ENCODE results near the gene ORM1. TPM values are rescaled to one million over a fixed set of nuclear protein-coding genes. Genes with fewer than 3 reads are reported as not detected.

Gene ORM1
- total and polyA plus RNA-seq, 12 donors: 2.9 to 26.0 (median 5.1) TPM; not detected in 1

- H3K9me3 ChIP-seq (replicated peaks in 1 of 3): no peaks in the 10 kb centered on the region
- H3K27ac ChIP-seq: peak overlapping the region in 3 of 5 donors; percentile 8 to 53 (median 34)
- intact Hi-C loops (cut with DNase I): no loop called here
- no peaks in the 10 kb centered on the region for H3K27me3 ChIP-seq
- TF ChIP-seq POLR2A (IDR thresholded peaks at IDR 0.05): no peak
- TF ChIP-seq, protein P1, sequence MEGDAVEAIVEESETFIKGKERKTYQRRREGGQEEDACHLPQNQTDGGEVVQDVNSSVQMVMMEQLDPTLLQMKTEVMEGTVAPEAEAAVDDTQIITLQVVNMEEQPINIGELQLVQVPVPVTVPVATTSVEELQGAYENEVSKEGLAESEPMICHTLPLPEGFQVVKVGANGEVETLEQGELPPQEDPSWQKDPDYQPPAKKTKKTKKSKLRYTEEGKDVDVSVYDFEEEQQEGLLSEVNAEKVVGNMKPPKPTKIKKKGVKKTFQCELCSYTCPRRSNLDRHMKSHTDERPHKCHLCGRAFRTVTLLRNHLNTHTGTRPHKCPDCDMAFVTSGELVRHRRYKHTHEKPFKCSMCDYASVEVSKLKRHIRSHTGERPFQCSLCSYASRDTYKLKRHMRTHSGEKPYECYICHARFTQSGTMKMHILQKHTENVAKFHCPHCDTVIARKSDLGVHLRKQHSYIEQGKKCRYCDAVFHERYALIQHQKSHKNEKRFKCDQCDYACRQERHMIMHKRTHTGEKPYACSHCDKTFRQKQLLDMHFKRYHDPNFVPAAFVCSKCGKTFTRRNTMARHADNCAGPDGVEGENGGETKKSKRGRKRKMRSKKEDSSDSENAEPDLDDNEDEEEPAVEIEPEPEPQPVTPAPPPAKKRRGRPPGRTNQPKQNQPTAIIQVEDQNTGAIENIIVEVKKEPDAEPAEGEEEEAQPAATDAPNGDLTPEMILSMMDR (IDR thresholded peaks at IDR 0.05): no peak
- peaks cover 0 to 74% of the 10 kb centered on the region in 2 donors for H3K36me3 ChIP-seq (replicated peaks in 1 of 2)
- 52 to 71% (median 59%) methylated on average over 5 to 6 of the region's 6 CpGs for WGBS, 4 donors
- DNase-seq: peak in 1 of 7 donors; percentile 4
- H3K4me1 ChIP-seq (replicated peaks in 1 of 2): peaks cover 0 to 14% of the 10 kb centered on the region in 2 donors
- no peak overlapping the region for H3K4me3 ChIP-seq
Observed at GRCh38 chr9:114364134-114365041, 41.5 kb downstream of the ORM1 start.

GRCh38 chr9:114365194-114365593 is 42.3 kb downstream of the ORM1 start:
- Histone ChIP-seq H3K36me3 (replicated peaks in 1 of 2) (peaks cover 0 to 66% of the 10 kb centered on the region in 2 donors), H3K9me3 (replicated peaks in 1 of 3) (no peaks in the 10 kb centered on the region), H3K4me3 (no peak overlapping the region), H3K27me3 (no peaks in the 10 kb centered on the region), H3K4me1 (replicated peaks in 1 of 2) (peaks cover 0 to 14% of the 10 kb centered on the region in 2 donors), H3K27ac (no peak overlapping the region)
- DNase-seq: no peak
- TF ChIP-seq, protein P1 (IDR thresholded peaks at IDR 0.05): no peak
- TF ChIP-seq POLR2A (IDR thresholded peaks at IDR 0.05): no peak
- intact Hi-C loops (cut with DNase I): no loop called here
- WGBS, 4 donors: 85 to 92% (median 90%) methylated on average over 2 of the region's 2 CpGs

GRCh38 chr9:114366334-114367128 is 43.6 kb downstream of the ORM1 start:
- peaks cover 0 to 53% of the 10 kb centered on the region in 2 donors for H3K36me3 ChIP-seq (replicated peaks in 1 of 2)
- peaks cover 0 to 16% of the 10 kb centered on the region in 2 donors for H3K4me1 ChIP-seq (replicated peaks in 1 of 2)
- H3K27ac ChIP-seq: peak overlapping the region in 2 of 5 donors; percentile 42 to 61
- no peak overlapping the region for H3K4me3 ChIP-seq
- H3K27me3 ChIP-seq: no peaks in the 10 kb centered on the region
- no peaks in the 10 kb centered on the region for H3K9me3 ChIP-seq (replicated peaks in 1 of 3)
- 69 to 71% (median 70%) methylated on average over 10 of the region's 10 CpGs for WGBS, 4 donors
- intact Hi-C loops (cut with DNase I): no loop called here
- peak in 1 of 7 donors; percentile 4 for DNase-seq
- TF ChIP-seq, protein P1 (IDR thresholded peaks at IDR 0.05): no peak
- TF ChIP-seq POLR2A (IDR thresholded peaks at IDR 0.05): no peak

GRCh38 chr9:114367366-114367765 is 44.5 kb downstream of the ORM1 start:
- TF ChIP-seq, protein P1 (IDR thresholded peaks at IDR 0.05): no peak
- no peak for TF ChIP-seq POLR2A (IDR thresholded peaks at IDR 0.05)
- peaks cover 0 to 45% of the 10 kb centered on the region in 2 donors for H3K36me3 ChIP-seq (replicated peaks in 1 of 2)

More at GRCh38 chr9:114367366-114367765, 44.5 kb downstream of the ORM1 start:
- intact Hi-C loops (cut with DNase I): no loop called here
- DNase-seq: peak in 1 of 7 donors; percentile 5
- Histone ChIP-seq H3K27me3 (no peaks in the 10 kb centered on the region), H3K9me3 (replicated peaks in 1 of 3) (no peaks in the 10 kb centered on the region), H3K27ac (peak overlapping the region in 1 of 5 donors; percentile 57), H3K4me1 (replicated peaks in 1 of 2) (peaks cover 0 to 25% of the 10 kb centered on the region in 2 donors), H3K4me3 (no peak overlapping the region)
- WGBS, 4 donors: 83 to 89% (median 87%) methylated on average over 2 to 6 of the region's 6 CpGs

Data from adrenal gland (tissue), 12 donors.